HG03280 (cell line): ENCODE results near the gene HTATSF1.
A peak's percentile ranks its signal among the peaks of the same experiment; 100 is the strongest.

Source experiments
- ATAC-seq: cut with Tn5 transposase; IDR thresholded peaks from one replicate; pipeline ENCODE4 v1.9.1; 2021; ENCODE audit warnings: mild to moderate bottlenecking, moderate library complexity; ENCODE audit not compliant: unreplicated experiment

HTATSF1 gene

GRCh38 chrX:136495043-136495442 is 2.3 kb upstream of the HTATSF1 start:
- ATAC-seq, result no peak

GRCh38 chrX:136496186-136496763 is 1.1 kb upstream of the HTATSF1 start:
- no peak for ATAC-seq

- peak; percentile 87 for ATAC-seq
Observed at GRCh38 chrX:136496764-136497555, 432 bp upstream of the HTATSF1 start.

GRCh38 chrX:136519069-136519468 is 21.7 kb downstream of the HTATSF1 start:
- ATAC-seq, result no peak

- ATAC-seq, result no peak
Observed at GRCh38 chrX:136523770-136524169, 26.4 kb downstream of the HTATSF1 start.

GRCh38 chrX:136525738-136526606 is 28.6 kb downstream of the HTATSF1 start:
- ATAC-seq, result no peak

- ATAC-seq, result no peak
Observed at GRCh38 chrX:136528645-136529315, 31.4 kb downstream of the HTATSF1 start.

GRCh38 chrX:136529795-136530194 is 32.4 kb downstream of the HTATSF1 start:
- ATAC-seq, result no peak

GRCh38 chrX:136531951-136532350 is 34.6 kb downstream of the HTATSF1 start, which contains the start of gene VGLL1:
Gene VGLL1 (plus strand): TSS chrX:136532215. CDS start chrX:136536021, 3,806 bp downstream.
- ATAC-seq, result no peak

GRCh38 chrX:136534131-136534530 is 36.7 kb downstream of the HTATSF1 start:
- ATAC-seq, result no peak

GRCh38 chrX:136538811-136539210 is 41.4 kb downstream of the HTATSF1 start:
- no peak for ATAC-seq

- ATAC-seq, result no peak
Observed at GRCh38 chrX:136540226-136540625, 42.8 kb downstream of the HTATSF1 start.

- ATAC-seq, result no peak
Observed at GRCh38 chrX:136541294-136541693, 43.9 kb downstream of the HTATSF1 start.

- ATAC-seq, result no peak
Observed at GRCh38 chrX:136542281-136542680, 44.9 kb downstream of the HTATSF1 start.

- no peak for ATAC-seq
Observed at GRCh38 chrX:136546371-136546781, 49.0 kb downstream of the HTATSF1 start.

GRCh38 chrX:136549226-136549625 is 51.8 kb downstream of the HTATSF1 start:
- ATAC-seq, result no peak

- ATAC-seq, result no peak
Observed at GRCh38 chrX:136551410-136551809, 54.0 kb downstream of the HTATSF1 start.

- ATAC-seq, result no peak
Observed at GRCh38 chrX:136555694-136556093, 58.3 kb downstream of the HTATSF1 start.
